Activated CD4-positive, CD25-positive, alpha-beta regulatory T cell (primary cell): Measurements from ENCODE around the gene TGFBR1.

Experiments
- DNase-seq, 4 experiments: peaks; one replicate each; lab custom pipeline; 2025; lab: John Stamatoyannopoulos, UW

TGFBR1 gene

GRCh38 chr9:99107421-99107820 is 2.5 kb downstream of the TGFBR1 start:
- no peak for DNase-seq

GRCh38 chr9:99108131-99108530 is 3.2 kb downstream of the TGFBR1 start:
- no peak for DNase-seq

GRCh38 chr9:99109522-99109921 is 4.6 kb downstream of the TGFBR1 start:
- DNase-seq, result no peak

- DNase-seq, result no peak
These were observed 8.0 kb downstream of the TGFBR1 start for GRCh38 chr9:99112750-99113413.

- DNase-seq, result no peak
These were observed 8.6 kb downstream of the TGFBR1 start for GRCh38 chr9:99113414-99114048.

GRCh38 chr9:99114049-99114440 is 9.1 kb downstream of the TGFBR1 start:
- DNase-seq, result no peak

GRCh38 chr9:99114846-99115500 is 10.1 kb downstream of the TGFBR1 start:
- no peak for DNase-seq

- no peak for DNase-seq
These were observed 11.1 kb downstream of the TGFBR1 start for GRCh38 chr9:99116003-99116411.

GRCh38 chr9:99118782-99119466 is 14.0 kb downstream of the TGFBR1 start:
- peak in 2 of 4 experiments; percentile 6 to 19 for DNase-seq

GRCh38 chr9:99119976-99120655 is 15.2 kb downstream of the TGFBR1 start:
- DNase-seq, result no peak

- DNase-seq, result no peak
These were observed 16.7 kb downstream of the TGFBR1 start for GRCh38 chr9:99121604-99122003.

GRCh38 chr9:99124534-99125255 is 19.8 kb downstream of the TGFBR1 start:
- no peak for DNase-seq

GRCh38 chr9:99125446-99125845 is 20.5 kb downstream of the TGFBR1 start:
- no peak for DNase-seq

- no peak for DNase-seq
These were observed 21.4 kb downstream of the TGFBR1 start for GRCh38 chr9:99126312-99126711.

- no peak for DNase-seq
These were observed 22.6 kb downstream of the TGFBR1 start for GRCh38 chr9:99127356-99128132.

GRCh38 chr9:99128133-99128406 is 23.2 kb downstream of the TGFBR1 start:
- DNase-seq, result no peak

- DNase-seq, result no peak
These were observed 24.2 kb downstream of the TGFBR1 start for GRCh38 chr9:99129091-99129490.

- DNase-seq, result no peak
These were observed 25.2 kb downstream of the TGFBR1 start for GRCh38 chr9:99130069-99130468.

GRCh38 chr9:99133145-99133544 is 28.2 kb downstream of the TGFBR1 start:
- DNase-seq, result no peak

- no peak for DNase-seq
These were observed 30.0 kb downstream of the TGFBR1 start for GRCh38 chr9:99134893-99135341.

- DNase-seq, result no peak
These were observed 30.5 kb downstream of the TGFBR1 start for GRCh38 chr9:99135456-99135855.
